H9 (cell line): Measurements from ENCODE around the gene IQGAP2. TPM values are rescaled to one million over a fixed set of nuclear protein-coding genes. Genes with fewer than 3 reads are reported as not detected.

ENCODE experiments used
- DNase-seq: peaks from one replicate; pipeline ENCODE4 v3.0.0-alpha.2; 2017
- H2AFZ ChIP-seq: one replicate; pipeline ENCODE4 v1.6.1; 2013; ENCODE audit warnings: mild to moderate bottlenecking, low read length, control low read depth, moderate library complexity
- H2AK5ac ChIP-seq: 2 replicates; pipeline ENCODE4 v1.6.1; 2013; ENCODE audit warnings: low read length, control low read depth, mixed read lengths; ENCODE audit not compliant: insufficient read length
- H2BK120ac ChIP-seq: one replicate; pipeline ENCODE4 v1.6.1; 2013; ENCODE audit warnings: low read depth, mild to moderate bottlenecking, low read length, control low read depth, inconsistent platforms; ENCODE audit not compliant: poor library complexity, severe bottlenecking
- H2BK12ac ChIP-seq: 2 replicates; pipeline ENCODE4 v1.6.1; 2013; ENCODE audit warnings: low read length, control low read depth, mixed read lengths, low read depth; ENCODE audit not compliant: insufficient read length
- H2BK15ac ChIP-seq: 2 replicates; pipeline ENCODE4 v1.6.1; 2013; ENCODE audit warnings: low read depth, low read length, control low read depth
- H2BK20ac ChIP-seq: one replicate; pipeline ENCODE4 v1.6.1; 2013; ENCODE audit warnings: low read depth, mild to moderate bottlenecking, low read length, control low read depth, inconsistent platforms; ENCODE audit not compliant: poor library complexity, severe bottlenecking
- H2BK5ac ChIP-seq: 2 replicates; pipeline ENCODE4 v1.6.1; 2013; ENCODE audit warnings: low read length, control low read depth, mixed read lengths; ENCODE audit not compliant: insufficient read length
- H3K14ac ChIP-seq: 2 replicates; pipeline ENCODE4 v1.6.1; 2013; ENCODE audit warnings: low read length, control low read depth; ENCODE audit not compliant: insufficient read depth
- H3K18ac ChIP-seq: 2 replicates; pipeline ENCODE4 v1.6.1; 2013; ENCODE audit warnings: low read depth, mild to moderate bottlenecking, mixed read lengths, low read length, control low read depth; ENCODE audit not compliant: insufficient read length
- H3K23ac ChIP-seq: 2 replicates; pipeline ENCODE4 v1.6.1; 2013; ENCODE audit warnings: low read length, control low read depth, mixed read lengths, low read depth; ENCODE audit not compliant: insufficient read length
- H3K23me2 ChIP-seq: 2 replicates; pipeline ENCODE4 v1.6.1; 2013; ENCODE audit warnings: low read depth, mild to moderate bottlenecking, mixed read lengths, low read length, control low read depth; ENCODE audit not compliant: insufficient read length, poor library complexity, severe bottlenecking
- H3K27ac ChIP-seq: 2 replicates; pipeline ENCODE4 v1.5.1; 2013; ENCODE audit warnings: low read length, control low read depth, mixed read lengths, low read depth; ENCODE audit not compliant: insufficient read length
- H3K27me3 ChIP-seq: 2 replicates; pipeline ENCODE4 v1.6.1; 2013; ENCODE audit warnings: low read length, control low read depth, inconsistent platforms; ENCODE audit not compliant: insufficient read depth
- H3K4ac ChIP-seq: 2 replicates; pipeline ENCODE4 v1.6.1; 2013; ENCODE audit warnings: low read depth, mild to moderate bottlenecking, control low read depth, inconsistent platforms, low read length, moderate library complexity
- H3K4me1 ChIP-seq: 2 replicates; pipeline ENCODE4 v1.6.1; 2013; ENCODE audit warnings: low read length, control low read depth, inconsistent platforms; ENCODE audit not compliant: insufficient read depth
- H3K4me2 ChIP-seq: 2 replicates; pipeline ENCODE4 v1.6.1; 2013; ENCODE audit warnings: low read length, control low read depth, mixed read lengths; ENCODE audit not compliant: insufficient read length, insufficient read depth
- H3K56ac ChIP-seq: 2 replicates; pipeline ENCODE4 v1.6.1; 2013; ENCODE audit warnings: low read depth, mild to moderate bottlenecking, mixed read lengths, low read length, control low read depth; ENCODE audit not compliant: insufficient read length
- H3K79me1 ChIP-seq: 2 replicates; pipeline ENCODE4 v1.6.1; 2013; ENCODE audit warnings: low read depth, mild to moderate bottlenecking, moderate library complexity, low read length, control low read depth, inconsistent platforms; ENCODE audit not compliant: insufficient read depth, poor library complexity, severe bottlenecking
- H3K79me2 ChIP-seq: 2 replicates; pipeline ENCODE4 v1.6.1; 2013; ENCODE audit warnings: low read length, control low read depth, inconsistent platforms; ENCODE audit not compliant: insufficient read depth
- H3K9ac ChIP-seq: 2 replicates; pipeline ENCODE4 v1.6.1; 2013; ENCODE audit warnings: low read length, control low read depth, mixed read lengths; ENCODE audit not compliant: insufficient read length; ENCODE audit errors: extremely low read depth
- H3K9me3 ChIP-seq: one replicate; pipeline ENCODE4 v1.6.1; 2013; ENCODE audit warnings: low read depth, low read length, inconsistent platforms; ENCODE audit not compliant: control insufficient read depth
- H3T11ph ChIP-seq: one replicate; pipeline ENCODE4 v1.6.1; 2013; ENCODE audit warnings: mild to moderate bottlenecking, low read length, control low read depth, inconsistent platforms
- H4K20me1 ChIP-seq: one replicate; pipeline ENCODE4 v1.6.1; 2013; ENCODE audit not compliant: control insufficient read depth, insufficient read length, insufficient read depth
- H4K5ac ChIP-seq: 2 replicates; pipeline ENCODE4 v1.6.1; 2013; ENCODE audit warnings: low read depth, mild to moderate bottlenecking, mixed read lengths, low read length, control low read depth; ENCODE audit not compliant: insufficient read length
- H4K8ac ChIP-seq: replicated peaks from 2 replicates; pipeline ENCODE4 v1.6.1; 2013; ENCODE audit warnings: low read length, control low read depth, mixed read lengths, low read depth; ENCODE audit not compliant: insufficient read length
- H4K91ac ChIP-seq: 2 replicates; pipeline ENCODE4 v1.6.1; 2013; ENCODE audit warnings: low read depth, mild to moderate bottlenecking, moderate library complexity, mixed read lengths, low read length, control low read depth; ENCODE audit not compliant: insufficient read length
- H3K27ac Mint-ChIP-seq, 3 experiments: 2 replicates in 2 of 3; 3 replicates in 1 of 3; pipeline ENCODE4 v1.8.0; 2020 to 2021; ENCODE audit warnings: mixed read lengths in 3 of 3, mild to moderate bottlenecking in 1 of 3, moderate library complexity in 1 of 3
- H3K27me3 Mint-ChIP-seq: 2 replicates; pipeline ENCODE4 v1.8.0; 2021; ENCODE audit warnings: low read depth, mild to moderate bottlenecking, moderate library complexity, mixed read lengths
- H3K36me3 Mint-ChIP-seq, 3 experiments: 2 replicates in 2 of 3; 3 replicates in 1 of 3; pipeline ENCODE4 v1.8.0; 2020 to 2021; ENCODE audit warnings: low read depth in 3 of 3, mixed read lengths in 3 of 3; ENCODE audit not compliant: insufficient read depth in 1 of 3
- H3K4me1 Mint-ChIP-seq, 2 experiments: 2 replicates each; pipeline ENCODE4 v1.8.0; 2020; ENCODE audit warnings: mixed read lengths in 2 of 2
- H3K4me3 Mint-ChIP-seq, 2 experiments: 2 replicates in 1 of 2; 3 replicates in 1 of 2; pipeline ENCODE4 v1.8.0; 2020 to 2021; ENCODE audit warnings: mild to moderate bottlenecking in 2 of 2, mixed read lengths in 2 of 2, moderate library complexity in 1 of 2
- H3K9me3 Mint-ChIP-seq, 2 experiments: 2 replicates in 1 of 2; 3 replicates in 1 of 2; pipeline ENCODE4 v1.8.0; 2020; ENCODE audit warnings: mild to moderate bottlenecking in 2 of 2, mixed read lengths in 2 of 2, moderate library complexity in 1 of 2
- WGBS: extraction: QIAGEN DNeasy Blood & Tissue Kit; methylation state at CpG from one replicate; pipeline ENCODE4 v1.1.7; 2013; ENCODE audit warnings: missing lambda C conversion rate, low lambda C conversion rate, mixed read lengths; ENCODE audit not compliant: insufficient read length; ENCODE audit errors: extremely low coverage; 5-methylcytosine and 5-hydroxymethylcytosine counted together
- total RNA-seq: library from RNA; stranded (reverse); gene quantifications from 2 replicates; pipeline ENCODE4 v1.2.1, GENCODE V29; 2021
- TF ChIP-seq, protein P1 (sequence below): fragments of 200-600 bp; sonication (generic); conservative IDR thresholded peaks from 3 replicates; pipeline ENCODE4 v1.8.0; 2021; ENCODE audit warnings: antibody characterized with exemption, mild to moderate bottlenecking

Gene IQGAP2
- total RNA-seq, 1 experiment from 2014 or later = 22.5 TPM

DNA sequence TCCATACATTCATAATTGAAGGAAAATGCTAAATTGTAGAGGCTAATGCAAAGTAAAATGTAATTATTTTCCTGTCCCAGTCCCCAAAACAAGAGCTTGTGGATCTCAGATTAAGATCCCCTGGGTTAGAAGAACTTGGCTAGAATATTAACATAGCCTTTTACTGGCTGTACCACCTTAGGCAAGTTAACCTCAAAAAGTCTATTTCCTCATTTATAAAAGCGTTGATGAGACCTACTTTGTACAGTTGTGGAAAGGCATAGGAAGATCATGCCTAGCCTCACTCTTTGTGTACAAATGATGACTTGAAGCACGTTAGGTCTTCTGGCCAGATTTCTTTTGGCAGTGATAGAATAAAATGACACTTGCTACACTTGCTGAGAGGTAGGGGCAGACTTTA, 122.9 kb downstream of the IQGAP2 start:
- Histone ChIP-seq H2BK5ac (no peak overlapping the region), H4K8ac (no peak overlapping the region), H3K14ac (no peak overlapping the region), H3K79me2 (no peaks in the 10 kb centered on the region; the same call in 1 of the 2 replicates), H2BK120ac (no peak overlapping the region), H3K23ac (no peak overlapping the region), H3K79me1 (peaks cover 3% of the 10 kb centered on the region), H4K91ac (no peak overlapping the region), H3K4me2 (no peak overlapping the region), H3K27ac (no peak overlapping the region), H3K27me3 (no peaks in the 10 kb centered on the region), H2AK5ac (no peak overlapping the region), H4K20me1 (no peaks in the 10 kb centered on the region), H2AFZ (no peak overlapping the region), H2BK12ac (no peak overlapping the region), H3K4ac (no peak overlapping the region), H2BK15ac (no peak overlapping the region), H3K23me2 (peaks cover 5% of the 10 kb centered on the region), H4K5ac (no peak overlapping the region), H3T11ph (no peak overlapping the region), H2BK20ac (no peak overlapping the region), H3K9ac (no peak overlapping the region), H3K9me3 (no peaks in the 10 kb centered on the region), H3K18ac (no peak overlapping the region), H3K56ac (no peak overlapping the region), H3K4me1 (peaks cover 29% of the 10 kb centered on the region)
- TF ChIP-seq, protein P1, sequence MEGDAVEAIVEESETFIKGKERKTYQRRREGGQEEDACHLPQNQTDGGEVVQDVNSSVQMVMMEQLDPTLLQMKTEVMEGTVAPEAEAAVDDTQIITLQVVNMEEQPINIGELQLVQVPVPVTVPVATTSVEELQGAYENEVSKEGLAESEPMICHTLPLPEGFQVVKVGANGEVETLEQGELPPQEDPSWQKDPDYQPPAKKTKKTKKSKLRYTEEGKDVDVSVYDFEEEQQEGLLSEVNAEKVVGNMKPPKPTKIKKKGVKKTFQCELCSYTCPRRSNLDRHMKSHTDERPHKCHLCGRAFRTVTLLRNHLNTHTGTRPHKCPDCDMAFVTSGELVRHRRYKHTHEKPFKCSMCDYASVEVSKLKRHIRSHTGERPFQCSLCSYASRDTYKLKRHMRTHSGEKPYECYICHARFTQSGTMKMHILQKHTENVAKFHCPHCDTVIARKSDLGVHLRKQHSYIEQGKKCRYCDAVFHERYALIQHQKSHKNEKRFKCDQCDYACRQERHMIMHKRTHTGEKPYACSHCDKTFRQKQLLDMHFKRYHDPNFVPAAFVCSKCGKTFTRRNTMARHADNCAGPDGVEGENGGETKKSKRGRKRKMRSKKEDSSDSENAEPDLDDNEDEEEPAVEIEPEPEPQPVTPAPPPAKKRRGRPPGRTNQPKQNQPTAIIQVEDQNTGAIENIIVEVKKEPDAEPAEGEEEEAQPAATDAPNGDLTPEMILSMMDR = no peak
- Mint-ChIP-seq H3K36me3 (no peaks in the 10 kb centered on the region), H3K27ac (no peak overlapping the region), H3K27me3 (no peaks in the 10 kb centered on the region; the same call in 1 of the 2 replicates), H3K4me3 (no peak overlapping the region), H3K4me1 (peaks cover 53 to 67% of the 10 kb centered on the region in 2 experiments), H3K9me3 (no peaks in the 10 kb centered on the region)
- DNase-seq = no peak
- WGBS = no CpG with 5 or more reads among the region's 2 CpGs
